ENCODE measurements around the gene GMNC. TPM values are rescaled to one million over a fixed set of nuclear protein-coding genes. Genes with fewer than 3 reads are reported as not detected.

The GMNC gene
- 1 to 10 TPM; 2.2 to 2.3 TPM for total RNA-seq
- polyA plus RNA-seq (ENCODE audit: insufficient read depth, low read depth, low replicate concordance): 8.2 TPM
- long read RNA-seq, donor 1, partial matches to known transcripts: 0 of 1 reads
- long read RNA-seq, donor 1, other reads (novel, unspliced or antisense): 0 of 1 reads
- long read RNA-seq, donor 2: 0 reads

DNA sequence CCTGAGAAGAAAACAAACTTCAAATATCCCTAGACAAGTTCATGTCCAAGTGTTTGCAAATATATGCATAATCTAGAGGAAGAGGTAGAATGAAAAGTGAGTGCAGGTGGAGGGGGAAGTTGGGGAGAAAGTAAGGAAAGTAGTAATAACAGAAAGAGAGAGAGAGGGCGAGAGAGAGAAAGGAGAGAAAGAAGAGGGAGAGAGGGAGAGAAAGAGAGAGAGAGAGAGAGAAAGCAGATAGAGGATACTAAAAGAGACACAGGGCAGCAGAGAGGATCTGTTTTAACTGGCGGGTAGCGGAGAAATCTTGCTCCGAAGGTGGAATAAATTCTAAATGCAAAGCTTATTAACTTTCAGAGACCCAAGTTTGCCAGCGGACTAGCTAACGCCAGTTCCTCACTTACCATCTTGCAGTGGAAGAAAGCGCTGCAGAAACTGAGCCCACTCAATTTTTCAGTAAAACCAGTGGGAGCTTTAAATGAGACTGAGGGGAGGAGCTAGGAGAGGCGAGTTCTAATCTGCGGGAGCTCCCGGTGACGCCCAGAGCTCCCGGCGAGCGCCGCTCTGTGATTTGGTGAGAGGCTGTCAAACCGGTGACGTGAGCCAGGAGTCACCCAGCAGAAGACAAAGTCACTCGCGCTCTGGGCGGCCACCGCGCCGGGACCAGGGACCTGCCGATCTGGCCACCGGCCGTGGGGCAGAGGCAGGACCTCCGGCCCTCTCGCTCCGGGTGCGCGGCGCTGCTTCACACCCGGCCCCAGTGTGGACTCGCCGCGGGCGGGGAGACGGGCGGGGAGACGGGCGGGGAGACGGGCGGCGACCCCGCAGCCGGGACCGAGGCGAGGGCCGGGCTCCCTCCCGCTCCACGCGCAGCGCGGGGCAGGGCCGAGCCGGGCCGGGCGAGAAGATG, at the start of gene GMNC:
GMNC (minus strand) TSS at position 486 of the 910 bp plus-strand sequence; CDS start at position 407, 79 bp downstream.
- intact Hi-C loops (cut with DNase I; ENCODE audit: low total_unique reads): no loop called here
- peak; percentile 91 for DNase-seq
- WGBS, 2 donors: 3 to 4% methylated on average over 22 to 56 of the region's 58 CpGs
- peak within 1 kb of the TSS in 1 of 2 donors; percentile 56 for H3K27ac ChIP-seq
- H3K36me3 ChIP-seq (ENCODE audit: low read depth, missing control alignments): no peaks in the 10 kb centered on the region
- TF ChIP-seq CTCF (IDR thresholded peaks at IDR 0.05): no peak
- TF ChIP-seq POLR2A (IDR thresholded peaks at IDR 0.05): no peak
- no peaks in the 10 kb centered on the region for H3K4me1 ChIP-seq
- no peaks in the 10 kb centered on the region for H3K9me3 ChIP-seq
- no peaks in the 10 kb centered on the region for H3K27me3 ChIP-seq
- H3K4me3 ChIP-seq: peak within 1 kb of the TSS; percentile 61 to 69

DNA sequence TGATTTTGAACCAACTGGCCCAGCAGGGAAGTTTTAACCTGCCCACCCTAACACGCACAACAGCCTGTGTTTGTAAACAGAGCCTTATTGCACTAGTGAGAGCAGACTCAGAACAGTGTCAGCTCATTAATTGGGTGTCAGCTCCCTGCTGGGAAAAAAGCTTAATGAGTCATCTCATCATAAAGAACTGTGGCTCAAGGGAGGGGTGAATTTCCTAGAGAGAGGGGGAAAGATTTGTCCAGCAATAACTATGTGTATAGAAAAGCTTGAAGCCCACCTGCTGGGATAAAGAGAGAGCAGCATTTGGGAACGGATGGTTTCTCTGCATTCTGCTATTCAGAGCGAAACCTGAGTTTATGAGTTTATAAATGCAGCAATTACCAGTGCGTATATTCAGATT, 48.9 kb upstream of the GMNC start:
- intact Hi-C loops (cut with DNase I; ENCODE audit: low total_unique reads): no loop called here

DNA sequence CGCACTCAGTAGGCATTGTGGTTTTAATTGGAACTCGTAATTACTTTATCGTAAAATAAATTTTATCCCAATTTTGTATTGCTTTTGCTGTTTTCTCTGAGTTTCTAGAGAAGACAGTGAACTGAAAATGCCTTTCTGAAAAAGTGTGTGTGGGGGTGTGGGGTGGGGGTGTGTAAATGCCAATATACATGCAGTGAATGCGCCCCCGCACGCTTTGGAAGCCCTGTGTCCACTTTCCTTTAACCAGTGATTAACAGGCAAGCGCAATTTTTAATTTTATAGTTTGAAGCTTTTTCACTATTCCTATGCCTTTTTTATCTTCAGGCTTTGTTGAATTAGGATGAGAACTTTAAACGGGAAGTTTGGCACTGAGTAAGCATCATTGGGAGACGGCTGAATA, 47.4 kb upstream of the GMNC start:
- no peak overlapping the region for H3K27ac ChIP-seq
- no peaks in the 10 kb centered on the region for H3K36me3 ChIP-seq (ENCODE audit: low read depth, missing control alignments)
- intact Hi-C loops (cut with DNase I; ENCODE audit: low total_unique reads): no loop called here
- no peaks in the 10 kb centered on the region for H3K27me3 ChIP-seq
- H3K9me3 ChIP-seq: no peaks in the 10 kb centered on the region
- TF ChIP-seq CTCF (IDR thresholded peaks at IDR 0.05): no peak
- no peak for TF ChIP-seq POLR2A (IDR thresholded peaks at IDR 0.05)
- WGBS, 2 donors: 73 to 78% methylated on average over 9 of the region's 9 CpGs
- no peak for DNase-seq
- no peak overlapping the region for H3K4me3 ChIP-seq
- no peaks in the 10 kb centered on the region for H3K4me1 ChIP-seq

More for the DNA sequence above, 48.9 kb upstream of the GMNC start:
- H3K9me3 ChIP-seq: no peaks in the 10 kb centered on the region
- no peaks in the 10 kb centered on the region for H3K36me3 ChIP-seq (ENCODE audit: low read depth, missing control alignments)
- 72 to 79% methylated on average over 4 of the region's 4 CpGs for WGBS, 2 donors
- H3K4me3 ChIP-seq: no peak overlapping the region
- H3K27me3 ChIP-seq: no peaks in the 10 kb centered on the region
- TF ChIP-seq POLR2A (IDR thresholded peaks at IDR 0.05) (no peak), CTCF (IDR thresholded peaks at IDR 0.05) (no peak)
- H3K27ac ChIP-seq: no peak overlapping the region
- no peaks in the 10 kb centered on the region for H3K4me1 ChIP-seq
- no peak for DNase-seq

DNA sequence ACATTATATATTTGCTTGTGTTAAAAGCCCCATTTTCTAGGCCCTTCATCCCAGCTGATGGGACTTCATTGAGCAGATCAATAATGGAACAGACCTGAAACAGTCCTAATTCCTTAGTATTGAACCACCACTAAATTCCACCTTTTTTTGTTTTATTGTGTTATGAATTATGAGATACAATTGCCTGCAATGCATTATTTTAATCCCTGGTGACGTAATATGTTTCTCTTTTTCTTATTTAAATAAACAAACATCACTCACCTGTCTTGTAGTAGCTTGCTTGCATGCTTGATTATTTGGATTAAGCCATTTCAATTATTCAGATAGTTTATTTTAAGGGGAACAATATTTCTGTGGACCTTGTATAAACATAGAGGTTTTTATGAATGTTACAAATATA, 40.7 kb upstream of the GMNC start:
- Histone ChIP-seq H3K9me3 (no peaks in the 10 kb centered on the region), H3K36me3 (ENCODE audit: low read depth, missing control alignments) (no peaks in the 10 kb centered on the region), H3K27ac (no peak overlapping the region), H3K4me1 (no peaks in the 10 kb centered on the region), H3K4me3 (no peak overlapping the region), H3K27me3 (no peaks in the 10 kb centered on the region)
- TF ChIP-seq POLR2A (IDR thresholded peaks at IDR 0.05) (no peak), CTCF (IDR thresholded peaks at IDR 0.05) (no peak)
- no peak for DNase-seq
- WGBS, 2 donors: 68 to 72% methylated on average over 1 of the region's 1 CpG
- intact Hi-C loops (cut with DNase I; ENCODE audit: low total_unique reads): no loop called here
